Nasal cavity respiratory epithelium epithelial cell of viscerocranial mucosa (primary cell): ENCODE data around the gene TSNAX. TPM values are rescaled to one million over a fixed set of nuclear protein-coding genes. Genes with fewer than 3 reads are reported as not detected.

Source experiments
- total RNA-seq: library from RNA; depleted of rRNA; stranded (reverse); fragments of >200 nt; gene quantifications from 2 replicates; pipeline ENCODE4 v1.2.3, GENCODE V29; 2014

Gene TSNAX
- 31.8 and 32.5 TPM in 2 replicates for total RNA-seq

GRCh38 chr1:231528172-231529029 lies at the start of gene TSNAX:
Gene TSNAX, plus strand, starts transcription at chr1:231528669. Its CDS starts 142 bp downstream, at chr1:231528811.

Other genes starting within 250 kb of the TSNAX start
- gene EXOC8, start 190.8 kb upstream of the TSNAX start, total RNA-seq, result 24.2 and 26.0 TPM in 2 replicates
- gene SPRTN, start 190.4 kb upstream of the TSNAX start, total RNA-seq, result 14.7 and 18.6 TPM in 2 replicates
- gene EGLN1, start 106.4 kb upstream of the TSNAX start, total RNA-seq, result 24.6 and 56.2 TPM in 2 replicates
- 0.34 and 0.85 TPM in 2 replicates for gene DISC1, start 98.1 kb downstream of the TSNAX start, total RNA-seq